HG02852 (cell line): ENCODE measurements around the gene ZNF396.

Experiments
- ATAC-seq: cut with Tn5 transposase; IDR thresholded peaks from one replicate; pipeline ENCODE4 v1.9.1; 2021; ENCODE audit warnings: mild to moderate bottlenecking, moderate library complexity; ENCODE audit not compliant: unreplicated experiment

Gene ZNF396

DNA sequence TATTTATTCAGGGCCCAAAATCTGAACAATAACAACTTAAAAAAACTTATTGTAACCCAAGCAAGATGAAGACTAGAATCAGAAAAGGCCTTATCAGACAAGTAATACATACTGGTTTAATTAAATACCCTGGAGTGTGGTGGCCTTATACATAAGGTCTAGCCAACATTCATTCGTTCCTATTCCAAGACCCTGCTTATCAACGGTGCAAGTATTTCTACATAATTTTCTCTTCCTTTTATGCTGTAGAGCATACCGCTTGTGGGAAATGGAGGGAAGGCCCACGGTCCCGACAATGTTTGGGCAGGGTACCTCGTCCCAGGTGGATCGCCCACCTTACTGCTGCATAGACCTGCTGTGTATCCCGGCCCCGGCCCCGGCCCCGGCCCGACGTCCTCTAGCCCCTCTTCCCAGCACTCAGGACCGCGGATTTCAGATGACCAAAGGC, 33.6 kb downstream of the ZNF396 start:
- ATAC-seq = no peak

DNA sequence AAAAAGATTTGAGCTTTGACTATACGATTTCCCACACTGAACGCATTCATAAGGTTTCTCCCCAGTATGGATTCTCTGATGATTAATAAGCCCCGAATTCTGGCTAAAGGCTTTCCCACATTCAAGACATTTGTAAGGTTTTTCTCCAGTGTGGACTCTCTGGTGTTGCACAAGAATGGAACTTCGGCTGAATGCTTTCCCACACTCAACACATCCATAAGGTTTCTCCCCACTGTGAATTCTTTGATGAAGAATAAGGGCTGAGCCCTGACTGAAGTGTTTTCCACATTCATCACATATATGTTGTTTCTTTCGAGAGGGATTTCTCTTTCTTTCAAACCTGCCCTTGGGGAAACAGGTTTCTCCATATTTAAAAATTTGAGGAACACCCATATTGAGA, 39.9 kb downstream of the ZNF396 start:
- ATAC-seq = no peak

DNA sequence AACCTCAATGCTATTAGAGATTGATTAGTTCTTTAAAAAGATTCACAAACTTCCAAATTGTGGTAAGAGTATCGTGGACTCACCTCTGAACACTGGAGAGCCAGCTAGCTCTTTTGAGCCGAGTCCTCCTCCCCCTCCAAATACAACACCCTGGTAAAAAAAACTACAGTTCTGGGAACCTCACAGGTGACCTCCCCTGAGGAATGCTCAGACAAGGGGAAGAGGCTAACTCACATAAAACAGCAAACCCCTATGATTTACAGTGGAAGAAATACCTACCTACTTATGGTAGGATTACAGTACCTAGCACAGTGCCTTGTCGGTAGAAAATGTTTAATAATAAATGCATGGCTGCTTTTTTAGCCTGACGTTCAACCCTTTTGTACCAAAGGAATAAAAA, 41.3 kb downstream of the ZNF396 start:
- ATAC-seq = no peak

DNA sequence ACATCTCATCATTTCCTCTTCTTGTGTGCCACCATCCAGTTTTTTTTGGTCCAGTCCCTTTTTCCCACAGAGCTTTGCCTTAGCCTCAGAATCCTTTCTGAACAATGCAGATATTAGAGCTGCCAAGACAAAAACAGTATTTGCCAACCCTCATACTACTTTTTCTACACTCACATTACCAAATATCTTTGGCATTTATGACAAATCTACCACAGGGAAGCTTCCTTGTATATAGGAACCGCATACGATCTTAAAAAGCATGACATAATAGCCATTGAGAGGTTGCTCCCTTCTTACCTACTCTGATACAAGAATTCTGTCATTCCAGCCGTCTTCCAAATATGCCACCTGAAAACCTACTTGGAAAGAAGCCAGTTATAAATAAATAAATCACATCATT, 42.3 kb downstream of the ZNF396 start:
- no peak for ATAC-seq

DNA sequence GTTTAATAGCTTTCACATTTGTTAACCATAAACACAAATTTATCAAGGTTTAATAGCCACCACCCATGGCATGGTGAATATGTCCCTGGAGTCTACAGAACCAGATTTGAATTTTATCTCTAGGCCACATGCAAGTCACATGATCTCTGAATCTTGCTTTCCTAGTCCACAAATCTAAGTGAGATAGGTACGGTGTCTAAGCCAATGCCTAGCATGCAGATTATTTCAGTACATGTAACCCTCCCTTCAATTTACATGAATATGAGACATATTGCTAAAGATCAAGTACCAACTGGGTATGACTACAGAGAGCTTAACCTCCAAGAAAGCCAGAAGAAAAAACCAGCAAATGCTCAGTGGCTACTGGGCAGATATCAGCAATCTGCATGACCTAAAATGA, 42.9 kb downstream of the ZNF396 start:
- ATAC-seq = no peak

DNA sequence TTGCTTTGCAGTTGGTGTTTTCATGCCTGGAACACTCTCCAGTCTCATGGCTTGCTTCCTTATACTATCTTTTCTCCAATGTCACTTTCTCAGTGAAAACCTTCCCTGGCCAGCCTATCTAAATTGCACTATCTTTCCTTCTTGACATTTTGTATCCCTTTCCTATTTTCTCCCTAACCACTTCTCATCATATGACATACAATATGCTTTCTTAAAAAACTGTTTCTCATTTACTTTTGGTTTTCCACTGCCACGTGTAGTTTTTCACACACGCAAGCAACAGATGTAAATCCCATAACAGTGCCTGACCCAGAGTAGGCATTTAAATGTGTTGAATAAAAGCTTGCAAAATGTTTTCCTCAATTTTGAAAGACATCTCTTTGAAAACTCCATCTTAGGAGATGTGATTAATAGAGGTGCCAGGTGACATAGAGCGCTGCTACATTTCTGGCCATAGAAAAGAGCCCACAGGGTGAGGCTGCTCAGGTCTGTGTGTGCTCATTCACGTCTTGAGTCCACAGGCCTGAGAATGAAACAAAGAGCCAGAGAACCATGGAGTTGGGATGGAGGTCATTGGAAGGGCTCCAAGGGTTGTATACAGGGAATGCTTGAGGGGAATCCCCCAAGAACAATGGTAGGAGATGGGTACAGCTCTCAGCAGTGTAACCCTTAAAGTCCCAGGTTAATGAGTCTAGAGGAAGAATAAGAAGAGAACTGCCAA, 45.6 kb downstream of the ZNF396 start:
- no peak for ATAC-seq

DNA sequence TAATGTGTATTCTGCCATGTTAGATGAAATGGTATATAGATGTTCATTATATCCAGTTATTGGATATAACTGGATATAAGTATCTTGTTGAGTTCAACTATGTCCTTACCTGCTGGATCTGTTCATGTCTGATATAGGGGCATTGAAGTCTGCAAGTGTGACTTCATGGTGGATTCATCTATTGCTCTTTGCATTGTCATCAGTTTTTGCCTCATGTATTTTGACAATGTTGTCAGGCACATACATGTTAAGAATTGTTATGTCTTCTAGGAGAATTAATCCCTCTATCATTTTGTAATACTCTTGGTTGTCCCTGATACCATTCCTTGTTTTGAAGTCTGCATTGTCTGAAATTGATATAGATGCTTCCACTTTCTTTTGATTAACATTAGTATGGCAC, 48.3 kb downstream of the ZNF396 start:
- no peak for ATAC-seq

DNA sequence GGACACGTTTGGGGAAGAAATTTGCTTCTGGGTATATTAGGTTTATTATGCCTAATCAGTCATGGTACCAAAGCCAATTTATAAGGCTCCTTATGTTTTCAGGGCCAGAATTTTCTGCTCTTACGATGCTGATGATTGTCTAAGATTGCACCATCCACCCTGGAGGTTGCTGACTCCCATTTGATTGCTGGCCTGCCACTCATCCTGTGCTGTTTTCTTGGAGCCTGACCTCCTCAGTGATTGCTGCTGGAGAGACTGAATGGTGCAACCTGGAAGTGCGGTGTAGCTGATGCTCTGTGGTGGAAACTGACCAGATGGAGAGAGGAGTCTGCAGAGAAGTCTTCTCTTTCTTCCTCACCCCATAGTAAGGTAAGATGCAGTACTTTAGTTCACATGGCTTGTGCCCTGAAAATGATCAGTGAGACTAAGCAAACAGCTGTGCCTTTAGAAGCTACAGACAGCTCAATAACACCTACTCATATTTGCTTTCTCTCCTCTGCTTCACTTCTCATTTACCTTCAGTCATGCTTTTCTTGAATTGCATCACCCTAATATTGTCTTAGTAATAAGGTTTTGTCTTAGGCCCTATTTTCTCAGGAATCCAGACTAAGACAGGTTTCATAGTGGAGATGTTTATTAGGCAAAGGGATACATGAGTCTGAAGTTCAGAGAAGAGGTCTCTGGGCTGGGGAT, 50.3 kb downstream of the ZNF396 start:
- ATAC-seq = no peak

DNA sequence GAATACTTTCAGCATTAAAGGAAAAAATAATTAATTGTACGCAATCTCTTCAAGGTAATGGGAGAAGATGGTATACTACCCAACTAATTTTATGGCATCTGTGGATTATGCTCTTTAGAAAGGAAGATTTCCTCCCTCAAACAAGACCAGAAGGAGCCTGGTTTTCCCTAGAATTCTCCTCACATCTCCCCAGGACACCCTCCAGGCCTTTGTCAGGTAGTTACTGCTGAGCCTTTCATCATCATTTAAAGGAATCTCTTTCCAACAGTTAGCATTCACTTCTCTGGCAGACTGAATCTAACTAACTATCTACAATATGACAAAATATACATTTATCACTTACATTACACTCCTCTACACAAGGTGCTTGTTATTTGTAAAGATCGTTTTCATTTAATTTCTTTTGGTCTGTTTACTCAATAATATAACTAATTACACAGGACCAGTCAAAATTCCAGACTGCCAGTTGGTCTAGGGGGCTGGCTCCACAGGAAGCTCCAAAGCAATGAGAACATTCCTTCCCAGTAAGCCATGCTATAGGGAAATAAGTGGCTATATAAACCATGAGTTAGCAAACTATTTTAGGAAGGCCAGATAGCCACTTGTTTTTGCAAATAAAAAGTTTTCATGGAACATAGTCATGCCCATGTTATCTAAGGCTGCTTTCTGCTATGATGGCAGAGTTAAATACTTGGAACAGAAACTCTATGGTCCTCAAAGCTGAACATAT, 52.0 kb downstream of the ZNF396 start:
- ATAC-seq = no peak

DNA sequence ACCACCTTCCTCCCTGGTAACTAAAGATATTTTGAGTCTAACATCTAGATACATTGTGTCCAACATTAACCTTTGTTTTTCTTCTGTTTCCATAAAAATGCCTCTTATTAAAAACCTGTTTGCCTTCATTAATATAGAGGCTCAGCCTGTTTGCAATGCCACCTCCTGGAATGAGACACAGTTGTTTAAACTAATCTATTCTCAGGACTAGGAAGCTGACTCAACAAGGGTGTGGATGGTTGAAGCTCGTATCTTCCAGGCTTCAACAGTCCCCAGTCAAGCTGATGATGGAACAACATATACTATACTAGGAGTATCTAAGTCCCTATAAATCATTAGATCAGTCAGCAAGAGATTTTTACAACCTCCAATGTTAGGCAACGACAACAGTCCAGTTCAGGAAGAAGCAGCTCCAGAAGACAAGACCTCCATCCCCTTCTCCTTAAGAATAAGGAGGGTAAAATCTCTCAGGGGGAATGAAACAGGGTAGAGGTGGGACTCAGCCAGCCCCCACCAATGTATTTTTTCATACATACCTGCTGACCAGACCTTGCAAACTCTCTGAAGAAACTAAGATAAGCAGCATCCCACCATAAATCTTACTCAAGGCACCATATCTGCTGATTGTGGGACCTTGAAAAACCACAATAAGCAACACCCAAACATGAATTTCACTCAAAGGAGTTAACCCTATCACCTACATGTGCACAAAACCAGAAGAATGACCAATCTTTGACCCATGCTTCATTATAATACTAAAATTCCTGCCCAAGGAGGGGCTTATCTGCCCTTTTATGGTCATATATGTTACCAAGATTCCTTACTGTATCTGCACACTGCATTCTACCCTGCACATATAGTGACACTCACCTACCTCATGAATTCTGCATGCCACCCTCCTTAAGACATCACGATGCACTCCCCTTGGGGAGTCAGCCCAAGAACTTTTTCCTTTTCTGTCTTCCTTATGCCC, 54.4 kb downstream of the ZNF396 start:
- ATAC-seq = no peak
